GM19452 (cell line): ENCODE results near the gene SYT7.
"Not testable (repeated sequence)": the region's sequence is repeated elsewhere in the genome, so short reads cannot be mapped to it uniquely, and the experiment has no call there.

Experiments
- ATAC-seq: cut with Tn5 transposase; IDR thresholded peaks from one replicate; pipeline ENCODE4 v1.9.1; 2021; ENCODE audit not compliant: unreplicated experiment

Gene SYT7, protein sequence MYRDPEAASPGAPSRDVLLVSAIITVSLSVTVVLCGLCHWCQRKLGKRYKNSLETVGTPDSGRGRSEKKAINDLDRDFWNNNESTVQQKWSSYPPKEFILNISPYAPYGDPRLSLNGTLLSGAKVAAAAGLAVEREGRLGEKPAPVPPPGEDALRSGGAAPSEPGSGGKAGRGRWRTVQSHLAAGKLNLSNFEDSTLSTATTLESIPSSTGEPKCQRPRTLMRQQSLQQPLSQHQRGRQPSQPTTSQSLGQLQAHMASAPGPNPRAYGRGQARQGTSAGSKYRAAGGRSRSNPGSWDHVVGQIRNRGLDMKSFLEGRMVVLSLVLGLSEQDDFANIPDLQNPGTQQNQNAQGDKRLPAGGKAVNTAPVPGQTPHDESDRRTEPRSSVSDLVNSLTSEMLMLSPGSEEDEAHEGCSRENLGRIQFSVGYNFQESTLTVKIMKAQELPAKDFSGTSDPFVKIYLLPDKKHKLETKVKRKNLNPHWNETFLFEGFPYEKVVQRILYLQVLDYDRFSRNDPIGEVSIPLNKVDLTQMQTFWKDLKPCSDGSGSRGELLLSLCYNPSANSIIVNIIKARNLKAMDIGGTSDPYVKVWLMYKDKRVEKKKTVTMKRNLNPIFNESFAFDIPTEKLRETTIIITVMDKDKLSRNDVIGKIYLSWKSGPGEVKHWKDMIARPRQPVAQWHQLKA

DNA sequence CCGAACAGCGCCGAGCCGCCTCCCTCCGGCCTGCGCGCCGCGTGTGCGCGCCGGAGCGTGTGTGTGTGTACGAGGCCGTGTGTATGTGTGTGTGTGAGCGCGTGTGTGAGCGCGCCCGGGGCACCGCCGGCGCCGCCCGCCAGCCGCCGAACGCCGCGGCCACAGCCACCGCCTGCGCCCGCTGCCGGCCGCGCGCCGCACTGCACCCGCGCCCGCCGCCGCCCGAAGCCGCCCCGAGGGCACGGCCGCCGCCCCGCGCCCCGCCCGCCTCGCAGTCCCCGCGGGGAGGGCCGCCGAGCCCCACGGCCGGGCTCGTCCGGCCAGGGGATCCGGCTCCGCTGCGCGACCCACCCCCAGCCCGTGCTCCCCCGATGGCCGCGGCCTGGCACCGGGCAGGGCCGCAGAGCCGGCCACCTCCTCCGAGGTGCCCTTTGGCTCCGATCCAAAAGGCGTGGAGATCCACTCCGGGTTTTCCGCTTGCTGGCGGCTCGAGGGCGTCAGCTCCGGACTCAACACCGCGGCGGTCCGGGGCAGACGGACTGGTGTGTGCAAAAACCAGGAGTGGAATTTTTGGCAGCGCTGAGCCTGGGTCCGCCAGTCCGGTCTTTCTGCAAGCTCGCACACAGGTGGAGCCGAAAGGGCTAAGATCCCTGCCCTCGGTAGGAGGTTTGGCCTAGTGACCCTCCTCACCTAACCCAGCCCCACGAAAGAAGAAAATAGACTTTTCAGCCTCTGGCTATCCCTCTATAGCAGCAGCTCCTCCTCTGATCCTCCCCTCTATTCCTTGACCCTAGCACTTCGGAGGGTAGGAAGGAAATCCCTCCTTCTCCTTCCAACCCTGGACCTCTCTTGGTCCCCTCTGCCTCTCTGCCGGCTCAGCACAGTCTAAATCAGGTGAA lies at the start of gene SYT7:
TSS of gene SYT7 (minus strand) at position 47 of the 899 bp plus-strand sequence. CDS start 256 bp downstream, outside the sequence.
- ATAC-seq: peak; percentile 87

- no peak for ATAC-seq
These were observed 49.2 kb upstream of the SYT7 start for GRCh38 chr11:61630089-61630488.

- ATAC-seq: no peak
These were observed 48.4 kb upstream of the SYT7 start for GRCh38 chr11:61629082-61629833.

GRCh38 chr11:61628662-61628970 lies 47.7 kb upstream of the SYT7 start:
- ATAC-seq: no peak

DNA sequence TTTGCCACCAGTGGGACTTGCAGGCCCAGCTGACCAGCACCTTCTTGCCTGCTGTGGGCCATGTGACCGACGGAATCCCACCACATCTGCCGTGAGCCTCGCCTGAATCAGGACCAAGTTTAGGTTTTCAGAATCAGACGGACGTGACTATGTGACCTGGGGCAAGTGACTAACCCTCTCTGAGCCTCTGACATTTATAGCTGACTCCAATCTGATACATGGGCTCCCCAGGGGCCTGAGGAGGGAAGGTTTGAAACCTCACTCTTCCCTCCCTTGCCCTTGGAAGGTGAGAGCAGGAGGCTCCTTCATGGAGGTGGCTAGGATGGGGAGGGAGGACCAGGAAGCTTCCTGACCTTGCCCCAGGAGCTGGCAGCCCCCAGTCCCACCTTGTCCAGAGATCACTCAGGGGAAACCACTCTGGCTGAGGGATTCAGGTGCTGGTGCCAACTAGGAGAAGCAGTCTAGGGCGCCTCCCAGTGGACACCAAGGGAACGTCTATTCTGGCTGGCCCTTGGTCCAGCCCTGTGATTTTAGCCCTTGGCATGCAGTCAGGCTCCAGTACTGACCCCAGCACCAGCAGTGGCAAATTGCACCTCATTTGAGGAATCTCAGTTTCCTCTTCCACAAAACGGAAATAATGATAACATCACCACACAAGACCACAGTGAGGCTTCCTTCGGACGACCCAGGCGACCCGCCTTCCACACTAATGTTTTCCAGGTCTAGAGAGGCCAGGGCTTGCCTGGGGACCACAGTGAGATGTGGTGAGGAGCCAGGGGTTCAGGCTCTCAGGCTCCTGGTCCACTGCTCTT lies 47.2 kb upstream of the SYT7 start:
- no peak for ATAC-seq

- ATAC-seq: no peak
These were observed 45.9 kb upstream of the SYT7 start for GRCh38 chr11:61626580-61627380.

GRCh38 chr11:61625525-61625924 lies 44.6 kb upstream of the SYT7 start:
- no peak for ATAC-seq

- ATAC-seq: no peak
These were observed 41.2 kb upstream of the SYT7 start for GRCh38 chr11:61621917-61622585.

- no peak for ATAC-seq
These were observed 38.8 kb upstream of the SYT7 start for GRCh38 chr11:61619471-61620226.

- no peak for ATAC-seq
These were observed 38.1 kb upstream of the SYT7 start for GRCh38 chr11:61618978-61619377.

GRCh38 chr11:61617515-61617914 lies 36.6 kb upstream of the SYT7 start:
- ATAC-seq: no peak

DNA sequence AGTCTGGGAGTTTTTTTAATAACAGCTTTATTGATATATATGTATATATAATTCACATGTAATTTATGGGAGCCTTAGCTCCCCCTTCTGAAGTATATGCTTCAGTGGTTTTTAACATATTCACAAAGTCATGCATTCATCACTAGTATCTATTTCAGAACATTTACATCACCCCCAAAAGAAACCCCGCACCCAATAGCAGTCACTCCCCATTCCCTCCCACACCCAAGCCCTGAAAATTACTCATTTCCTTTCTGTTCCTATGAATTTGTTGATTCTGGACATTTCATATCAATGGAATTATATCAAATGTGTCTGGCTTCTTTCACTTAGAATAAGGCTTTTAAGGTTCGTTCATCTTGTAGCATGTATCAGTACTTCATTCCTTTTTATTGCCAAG lies 35.6 kb upstream of the SYT7 start:
- ATAC-seq: no peak

DNA sequence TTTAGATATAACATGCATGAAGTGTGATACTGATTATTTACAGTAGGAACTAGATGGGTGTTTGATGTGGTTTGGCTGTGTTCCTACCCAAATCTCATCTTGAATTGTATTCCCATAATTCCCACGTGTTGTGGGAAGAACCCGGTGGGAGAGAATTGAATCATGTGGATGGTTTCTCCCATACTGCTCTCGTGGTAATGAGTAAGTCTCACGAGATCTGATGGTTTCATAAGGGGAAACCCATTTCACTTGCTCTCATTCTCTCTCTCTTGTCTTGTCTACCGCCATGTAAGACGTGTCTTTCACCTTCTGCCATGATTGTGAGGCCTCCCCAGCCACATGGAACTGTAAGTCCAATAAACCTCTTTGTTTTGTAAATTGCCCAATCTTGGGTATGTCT lies 33.9 kb upstream of the SYT7 start:
- ATAC-seq: not testable (repeated sequence)

- no peak for ATAC-seq
These were observed 33.0 kb upstream of the SYT7 start for GRCh38 chr11:61613870-61614269.

DNA sequence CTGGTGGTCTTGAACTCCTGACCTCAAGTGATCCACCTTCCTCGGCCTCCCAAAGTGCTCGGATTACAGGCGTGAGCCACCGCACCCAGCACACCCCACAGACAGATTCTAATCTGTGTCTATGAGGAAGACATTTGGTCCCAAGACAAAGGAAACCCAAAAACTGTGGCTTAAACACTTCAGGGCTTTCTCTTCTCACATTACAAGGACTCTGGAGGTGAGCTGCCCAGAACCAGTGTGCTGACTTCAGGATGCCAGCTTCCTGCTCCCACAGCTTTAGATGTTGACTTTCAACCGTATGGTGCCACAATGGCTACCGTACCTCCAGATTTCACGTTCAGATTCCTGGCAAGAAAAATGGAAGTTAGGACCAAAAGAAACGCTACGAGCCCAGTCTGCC lies 32.2 kb upstream of the SYT7 start:
- ATAC-seq: no peak

GRCh38 chr11:61611309-61611708 lies 30.4 kb upstream of the SYT7 start:
- no peak for ATAC-seq

DNA sequence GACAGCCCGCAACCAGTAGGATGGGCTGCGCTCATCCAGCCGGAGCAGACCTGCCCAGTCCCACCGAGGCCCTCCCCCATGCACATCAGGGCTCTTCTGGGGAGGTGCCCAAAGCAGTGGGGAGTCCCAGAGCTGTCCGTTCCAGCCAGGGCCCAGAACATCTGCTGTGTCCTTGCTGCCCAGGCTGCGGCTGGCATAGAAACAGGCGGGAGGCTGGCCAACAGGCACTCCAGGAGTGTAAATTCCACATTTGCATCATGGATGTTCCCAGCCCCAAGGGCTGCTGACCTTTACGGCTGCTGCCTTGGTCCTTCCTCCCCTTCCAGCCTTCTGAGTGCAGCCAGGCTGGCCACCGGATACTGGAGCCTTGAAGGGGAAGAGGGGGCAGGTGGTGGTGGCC lies 30.0 kb upstream of the SYT7 start:
- no peak for ATAC-seq

- ATAC-seq: no peak
These were observed 29.1 kb upstream of the SYT7 start for GRCh38 chr11:61609980-61610366.
